GM18511 (cell line): Measurements from ENCODE around the gene PEF1.
"Not testable (repeated sequence)": the region's sequence is repeated elsewhere in the genome, so short reads cannot be mapped to it uniquely, and the experiment has no call there.

Experiments used
- ATAC-seq: cut with Tn5 transposase; IDR thresholded peaks from one replicate; pipeline ENCODE4 v1.9.1; 2021; ENCODE audit warnings: mild to moderate bottlenecking, moderate library complexity; ENCODE audit not compliant: unreplicated experiment

The PEF1 gene

GRCh38 chr1:31615939-31616338 is 28.7 kb downstream of the PEF1 start:
- no peak for ATAC-seq

DNA sequence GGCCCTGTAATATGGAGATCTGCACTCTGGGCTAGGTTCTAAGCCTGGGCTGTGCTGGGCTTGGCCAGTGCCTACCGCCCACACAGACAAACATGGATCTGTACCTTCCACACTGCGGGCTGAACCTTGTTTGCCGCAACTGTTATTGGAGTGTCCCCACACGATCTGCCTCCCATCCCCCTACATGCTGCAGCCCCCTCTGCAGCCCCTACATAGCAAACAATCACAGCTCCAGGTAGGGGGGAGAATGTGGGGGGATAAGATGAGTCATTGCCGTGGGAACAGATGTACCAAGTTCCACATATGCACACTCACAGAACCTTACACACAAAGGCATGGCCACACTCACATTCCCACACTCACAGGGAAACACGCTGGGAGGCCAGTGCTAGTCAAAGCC is 29.3 kb downstream of the PEF1 start:
- ATAC-seq = no peak

- no peak for ATAC-seq
Observed at GRCh38 chr1:31614414-31615005, 30.2 kb downstream of the PEF1 start.

- no peak for ATAC-seq
Observed at GRCh38 chr1:31609514-31610118, 35.1 kb downstream of the PEF1 start.

DNA sequence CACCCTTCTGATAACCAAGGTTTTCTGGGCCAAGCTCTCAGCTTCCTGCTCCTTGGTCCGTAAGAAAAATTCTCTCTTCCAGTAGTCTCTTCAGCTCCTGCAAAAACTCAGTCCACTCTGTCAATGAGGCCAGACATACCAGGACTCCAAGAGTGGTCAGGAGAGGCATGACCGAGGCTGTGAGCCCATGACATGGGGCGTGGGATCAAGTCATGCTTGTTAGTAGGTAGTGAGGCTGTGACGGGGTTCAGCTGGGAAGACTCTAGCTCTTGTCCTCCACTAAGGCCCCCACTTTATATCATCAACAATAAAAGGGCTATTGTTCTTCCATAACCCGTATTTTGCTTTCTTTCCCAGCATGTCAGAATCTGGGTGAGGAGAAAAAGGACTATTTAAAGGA is 37.3 kb downstream of the PEF1 start:
- ATAC-seq = no peak

- peak; percentile 96 for ATAC-seq
Observed at GRCh38 chr1:31605908-31606427, 38.7 kb downstream of the PEF1 start.

- ATAC-seq = no peak
Observed at GRCh38 chr1:31602081-31602480, 42.6 kb downstream of the PEF1 start.

- no peak for ATAC-seq
Observed at GRCh38 chr1:31600641-31601040, 44.0 kb downstream of the PEF1 start.

GRCh38 chr1:31598980-31599379 is 45.7 kb downstream of the PEF1 start:
- no peak for ATAC-seq

DNA sequence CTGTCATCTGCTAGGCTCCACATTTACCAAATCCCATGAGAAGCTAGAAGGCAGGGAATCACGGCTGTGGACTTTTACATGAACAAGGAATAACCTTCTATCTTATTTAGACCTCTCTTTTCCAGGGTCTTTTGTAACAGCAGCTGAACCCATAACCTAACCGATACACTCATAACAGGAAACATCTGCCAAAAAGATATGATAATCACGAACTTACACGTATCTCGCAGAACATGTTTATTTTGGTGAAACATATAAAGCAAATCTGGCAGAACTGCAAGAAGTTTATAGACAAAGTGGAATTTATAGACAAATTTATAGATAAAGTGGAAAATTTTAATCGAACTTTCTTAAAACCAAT is 48.0 kb downstream of the PEF1 start:
- no peak for ATAC-seq

DNA sequence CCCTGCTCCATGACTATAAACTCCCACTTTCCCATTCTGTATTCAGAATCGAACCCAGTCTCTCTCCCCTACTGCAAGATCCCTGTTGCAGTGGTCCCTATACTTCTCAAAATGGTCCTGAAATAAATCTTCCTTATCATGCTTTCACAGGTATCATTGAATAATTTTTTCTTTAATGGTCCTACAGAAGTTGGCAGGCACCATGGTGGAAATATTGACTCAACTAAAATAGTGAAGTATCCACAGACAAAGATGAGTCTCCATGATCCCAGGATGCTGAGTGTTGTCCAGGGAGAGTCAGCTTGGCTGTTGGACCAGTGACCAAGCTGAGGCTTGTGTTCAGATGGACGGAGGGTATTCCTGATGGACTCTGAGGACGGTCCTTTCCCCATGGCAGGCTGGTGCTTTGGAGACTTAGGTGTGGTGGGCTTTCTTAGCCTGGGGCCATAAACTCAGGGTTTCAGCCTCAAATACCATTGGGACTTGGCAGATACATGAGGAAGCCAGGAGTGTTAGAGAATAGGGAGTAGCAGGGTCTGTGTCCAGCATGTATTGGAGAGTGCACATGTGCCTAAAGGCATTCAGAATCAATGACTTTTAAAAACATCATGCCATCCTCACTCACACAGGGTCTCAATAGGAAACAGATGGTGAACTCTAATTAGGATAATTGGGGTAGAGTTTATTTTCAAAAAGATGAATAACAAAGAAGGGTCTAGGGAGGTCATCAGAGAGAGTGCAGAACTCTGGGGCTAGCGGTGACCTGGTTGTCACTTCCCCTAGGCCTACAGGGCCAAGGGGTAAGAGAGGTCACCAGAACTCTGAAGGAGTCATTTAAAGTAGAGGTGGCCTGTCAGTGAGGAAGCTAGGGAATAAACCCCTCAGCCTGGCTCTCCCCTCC is 48.6 kb downstream of the PEF1 start:
- ATAC-seq = no peak

GRCh38 chr1:31593770-31594632 is 50.7 kb downstream of the PEF1 start:
- no peak for ATAC-seq

GRCh38 chr1:31593136-31593665 is 51.5 kb downstream of the PEF1 start:
- no peak for ATAC-seq

DNA sequence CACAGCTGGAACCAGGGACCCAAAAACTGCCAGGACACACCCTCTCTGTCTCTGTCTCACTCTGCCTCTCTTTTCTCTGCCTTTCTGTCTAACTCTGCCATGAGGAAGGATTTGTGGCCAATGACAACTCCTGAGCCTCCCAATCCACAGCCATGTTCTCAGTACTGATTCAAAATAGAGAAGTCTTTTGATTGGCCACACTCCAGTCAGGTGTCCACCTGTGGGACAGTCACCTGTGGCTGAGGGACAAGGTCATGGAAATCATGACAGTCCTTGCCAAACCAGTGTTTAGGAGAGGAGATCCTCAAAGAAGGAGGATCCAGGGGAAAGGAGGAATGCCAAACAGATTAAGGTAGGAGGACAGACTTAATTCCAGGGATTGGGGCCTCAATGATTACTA is 52.5 kb downstream of the PEF1 start:
- no peak for ATAC-seq

GRCh38 chr1:31591425-31592093 is 53.1 kb downstream of the PEF1 start:
- ATAC-seq = no peak

- ATAC-seq = no peak
Observed at GRCh38 chr1:31588751-31589515, 55.7 kb downstream of the PEF1 start.

DNA sequence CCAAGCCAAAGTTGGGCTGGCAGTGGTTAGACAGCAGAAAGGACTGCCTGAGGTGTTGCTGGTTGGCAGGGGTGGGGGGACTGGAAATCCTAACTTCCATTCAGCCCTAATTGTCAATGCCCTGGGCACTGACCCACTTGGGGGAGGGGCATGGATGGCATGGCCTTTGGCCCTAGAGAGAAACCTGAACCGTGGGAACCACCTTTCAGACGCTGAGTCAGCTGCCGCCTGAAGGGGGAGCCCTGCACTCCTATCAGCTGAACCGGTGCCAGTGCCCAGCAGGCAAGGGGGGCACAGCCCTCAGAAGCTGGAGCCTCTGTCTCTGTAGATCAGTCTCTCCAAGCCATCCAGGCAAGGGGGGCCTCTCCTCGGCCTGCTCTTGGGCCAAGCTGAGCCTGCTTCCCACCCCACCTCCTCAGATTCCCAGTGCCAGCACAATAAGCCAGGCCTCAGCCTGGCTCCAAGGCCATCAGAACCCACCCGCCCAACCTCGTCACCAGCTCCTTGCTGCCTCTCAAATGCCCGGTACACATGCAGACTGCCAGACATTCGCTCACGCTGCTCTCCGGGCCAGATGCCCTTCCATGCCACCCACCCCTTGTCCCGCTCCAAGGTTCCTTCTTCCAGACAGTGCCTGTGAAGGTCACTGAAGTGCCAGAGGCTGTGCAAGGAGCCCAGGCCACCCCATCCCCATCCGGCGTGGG is 56.8 kb downstream of the PEF1 start:
- no peak for ATAC-seq

GRCh38 chr1:31587328-31587699 is 57.4 kb downstream of the PEF1 start:
- ATAC-seq = not testable (repeated sequence)
